Measurements from ENCODE around the gene GPT2. TPM values are rescaled to one million over a fixed set of nuclear protein-coding genes. Genes with fewer than 3 reads are reported as not detected.

Gene GPT2
- total RNA-seq, 1 donor from 2014 or later, result 7.3 TPM

DNA sequence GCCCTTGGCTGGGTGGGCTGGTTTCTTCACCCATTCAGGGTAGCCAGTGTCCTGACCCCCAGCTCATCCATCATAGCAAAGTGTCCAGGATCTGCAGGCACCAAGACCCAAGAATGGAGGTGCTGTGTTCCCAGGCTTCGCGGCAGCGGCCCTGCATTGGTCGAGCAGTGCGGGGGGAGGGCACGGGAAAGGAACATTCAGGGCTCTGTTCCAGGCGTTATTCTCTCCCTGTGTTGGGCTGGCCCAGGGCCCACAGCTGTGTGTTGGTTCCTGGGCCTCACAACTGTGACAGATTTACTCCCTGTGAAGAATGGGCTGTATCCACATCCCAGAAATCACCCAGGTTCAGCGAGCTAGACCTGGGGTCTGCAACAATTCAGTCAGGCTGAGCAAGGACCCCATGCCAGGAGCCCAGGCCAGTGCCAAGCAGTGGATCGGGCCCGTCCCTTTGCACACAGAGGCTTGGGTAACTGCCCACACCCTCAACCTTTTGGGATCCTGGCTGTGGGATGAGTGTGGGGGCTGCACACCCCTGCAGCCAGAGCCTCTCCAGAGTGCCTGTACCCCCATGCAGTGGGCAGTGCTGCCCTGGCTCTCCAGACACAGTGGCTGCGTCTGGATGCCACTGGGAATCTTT is 10.0 kb downstream of the GPT2 start:
- intact Hi-C loops (cut with DNase I), result no loop called here
- DNase-seq (ENCODE audit: low spot score), result no peak

DNA sequence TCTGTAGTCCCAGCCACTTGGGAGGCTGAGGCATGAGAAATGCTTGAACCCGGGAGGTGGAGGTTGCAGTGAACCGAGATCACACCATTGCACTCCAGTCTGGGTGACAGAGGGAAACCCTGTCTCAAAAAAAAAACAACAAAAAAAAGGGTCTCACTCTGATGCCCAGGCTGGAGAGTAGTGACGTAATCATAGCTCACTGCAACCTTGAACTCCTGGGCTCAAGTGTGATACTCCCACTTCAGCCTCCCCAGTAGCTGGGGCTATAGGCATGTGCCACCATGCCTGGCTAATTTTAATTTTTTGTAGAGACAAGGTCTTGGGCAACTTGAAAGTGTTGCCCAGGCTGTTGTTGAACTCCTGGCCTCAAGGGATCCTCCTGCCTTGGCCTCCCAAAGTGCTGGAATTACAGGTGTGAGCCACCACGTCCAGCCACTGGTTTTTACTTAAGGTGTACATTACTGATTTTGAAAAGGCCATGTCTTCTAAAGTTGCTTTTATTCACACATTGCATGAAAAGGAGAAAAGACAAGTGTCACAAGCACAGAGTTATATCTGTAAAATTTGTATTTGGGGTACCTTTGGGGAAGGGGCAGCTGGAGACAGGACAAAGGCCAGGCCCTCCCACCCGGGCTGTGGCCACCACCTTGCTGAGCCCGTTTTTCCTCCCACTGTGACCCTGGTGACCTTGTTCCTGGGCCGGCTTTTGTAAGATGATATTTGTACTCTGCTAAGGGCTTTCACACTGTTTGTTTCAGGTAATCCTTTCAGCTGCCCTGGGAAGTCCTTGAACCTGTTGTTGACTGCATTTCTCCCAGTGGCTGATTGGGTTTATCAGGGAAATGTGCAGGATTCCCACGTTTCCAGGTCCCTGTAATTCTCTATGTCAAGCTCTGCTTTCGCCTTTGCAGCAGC is 11.5 kb downstream of the GPT2 start:
- intact Hi-C loops (cut with DNase I), result no loop called here
- no peak for DNase-seq (ENCODE audit: low spot score)

GRCh38 chr16:46896314-46896968 is 12.3 kb downstream of the GPT2 start:
- intact Hi-C loops (cut with DNase I), result no loop called here
- DNase-seq (ENCODE audit: low spot score), result no peak

DNA sequence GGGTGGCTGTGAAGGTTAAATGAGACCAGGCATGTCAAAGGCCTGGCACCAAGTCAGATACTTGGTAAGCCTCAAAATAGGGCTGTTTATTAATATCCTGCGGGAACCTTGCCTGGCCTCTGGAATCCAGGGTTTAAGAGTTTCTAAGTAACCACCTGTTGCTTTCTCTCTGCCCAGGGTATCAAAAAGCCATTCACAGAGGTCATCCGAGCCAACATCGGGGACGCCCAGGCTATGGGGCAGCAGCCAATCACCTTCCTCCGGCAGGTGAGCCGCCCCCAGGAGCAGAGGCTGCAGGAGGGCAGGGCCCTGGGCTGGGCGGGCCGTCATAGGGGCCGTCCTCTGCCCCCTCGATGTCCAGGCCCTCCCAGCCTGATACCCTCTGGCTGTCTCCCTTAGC is 13.3 kb downstream of the GPT2 start:
- intact Hi-C loops (cut with DNase I), result no loop called here
- DNase-seq (ENCODE audit: low spot score), result no peak

GRCh38 chr16:46898006-46898405 is 13.8 kb downstream of the GPT2 start:
- intact Hi-C loops (cut with DNase I), result no loop called here
- DNase-seq (ENCODE audit: low spot score), result no peak

DNA sequence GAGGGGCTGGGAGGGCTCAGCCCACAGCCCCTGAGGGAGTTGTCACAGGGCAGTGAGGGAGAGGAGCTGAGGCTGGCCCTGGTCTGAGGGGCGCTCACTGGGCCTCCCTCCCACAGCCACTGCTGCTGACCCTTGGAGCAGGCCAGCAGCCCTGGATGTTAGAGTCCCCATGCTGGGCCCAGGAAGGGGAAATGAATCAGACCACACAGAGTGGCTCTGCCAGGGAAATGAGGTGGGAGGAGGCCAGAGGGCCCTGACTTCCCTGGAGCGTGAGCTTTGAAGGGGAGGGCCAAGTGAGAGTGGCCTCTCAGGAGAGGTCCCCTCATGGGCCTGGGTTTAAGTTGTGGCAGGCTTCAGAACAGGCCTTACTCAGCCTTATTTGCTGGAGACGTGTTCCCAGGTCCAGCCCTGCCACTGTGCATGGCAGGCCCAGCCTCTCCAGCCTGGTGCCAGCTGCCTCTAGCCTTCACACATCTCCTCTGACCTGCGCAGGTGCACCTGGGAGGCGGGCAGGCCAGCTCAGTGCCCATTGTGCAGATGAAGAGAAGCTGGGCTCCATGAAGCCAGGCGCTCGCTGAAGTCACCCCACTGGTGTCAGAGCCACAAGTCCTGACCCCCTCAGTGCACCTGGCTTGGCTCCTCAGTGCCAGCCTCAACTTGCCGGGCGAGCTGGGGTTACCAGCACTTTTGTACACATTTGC is 15.4 kb downstream of the GPT2 start:
- no peak for DNase-seq (ENCODE audit: low spot score)
- intact Hi-C loops (cut with DNase I), result no loop called here

DNA sequence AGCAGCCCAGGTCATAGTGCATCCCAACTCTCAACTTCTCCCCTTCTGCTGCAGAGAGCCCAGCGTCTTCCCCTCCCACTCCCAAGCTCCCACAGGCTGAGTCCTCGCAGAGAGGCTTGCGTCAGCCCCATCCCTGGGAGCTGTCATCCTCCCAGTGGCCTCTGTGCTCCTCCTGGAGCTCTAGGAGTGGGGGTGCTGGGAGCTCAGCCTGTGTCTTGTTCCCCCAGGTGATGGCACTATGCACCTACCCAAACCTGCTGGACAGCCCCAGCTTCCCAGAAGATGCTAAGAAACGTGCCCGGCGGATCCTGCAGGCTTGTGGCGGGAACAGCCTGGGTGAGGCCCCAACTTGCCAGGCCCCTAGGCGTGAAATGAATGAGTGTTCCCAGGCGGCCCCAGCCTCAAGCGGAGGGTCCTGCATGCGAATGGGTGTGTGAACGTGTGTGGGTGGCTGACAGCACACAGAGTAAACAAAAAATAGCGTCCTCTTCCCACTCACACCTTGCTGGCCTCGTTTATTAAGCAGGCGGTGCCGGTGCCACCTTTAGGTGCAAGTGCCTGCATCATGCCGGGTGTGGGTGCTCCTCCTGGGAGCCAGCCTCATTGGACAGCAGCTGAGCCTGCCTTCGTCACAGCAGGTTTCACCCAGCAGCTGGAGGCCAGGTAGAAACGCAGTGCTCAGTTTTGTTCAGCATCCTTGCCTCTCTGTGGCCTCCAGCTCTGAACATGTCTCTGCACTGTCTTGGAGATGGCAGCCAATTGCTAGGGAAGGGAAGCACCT is 16.5 kb downstream of the GPT2 start:
- intact Hi-C loops (cut with DNase I), result no loop called here
- no peak for DNase-seq (ENCODE audit: low spot score)

- intact Hi-C loops (cut with DNase I), result no loop called here
- DNase-seq (ENCODE audit: low spot score), result no peak
These were observed 17.5 kb downstream of the GPT2 start for GRCh38 chr16:46901709-46902108.

DNA sequence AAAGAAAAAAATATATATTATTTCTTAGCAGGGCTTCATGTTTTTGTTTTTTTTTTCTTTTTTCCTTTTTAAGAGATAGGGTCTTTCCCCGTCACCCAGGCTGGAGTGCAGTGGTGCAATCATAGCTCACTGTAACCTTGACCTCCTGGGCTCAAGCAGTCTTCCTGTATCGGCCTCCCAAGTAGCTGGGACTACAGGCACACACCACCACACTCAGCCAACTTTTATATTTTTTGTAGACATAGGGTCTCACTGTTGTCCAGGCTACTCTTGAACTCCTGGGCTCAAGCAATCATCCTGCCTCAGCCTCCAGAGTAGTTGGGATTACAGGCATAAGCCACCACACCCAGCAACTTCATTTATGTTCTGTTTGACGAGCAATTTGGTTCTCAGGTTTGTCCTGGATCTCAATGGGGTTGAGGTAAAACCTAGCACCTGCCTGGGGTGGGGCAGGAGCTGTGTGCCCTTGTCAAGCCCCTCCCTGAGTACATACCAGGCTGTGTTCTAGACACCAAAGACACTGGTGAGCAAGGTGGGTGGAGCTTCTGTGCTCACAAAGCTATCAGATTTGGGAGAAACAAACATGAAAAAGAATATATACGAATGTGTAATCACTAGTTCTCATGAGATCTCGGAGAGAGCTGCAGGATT is 19.2 kb downstream of the GPT2 start:
- intact Hi-C loops (cut with DNase I), result no loop called here
- DNase-seq (ENCODE audit: low spot score), result no peak

GRCh38 chr16:46904471-46904870 is 20.3 kb downstream of the GPT2 start:
- no peak for DNase-seq (ENCODE audit: low spot score)
- intact Hi-C loops (cut with DNase I), result no loop called here

DNA sequence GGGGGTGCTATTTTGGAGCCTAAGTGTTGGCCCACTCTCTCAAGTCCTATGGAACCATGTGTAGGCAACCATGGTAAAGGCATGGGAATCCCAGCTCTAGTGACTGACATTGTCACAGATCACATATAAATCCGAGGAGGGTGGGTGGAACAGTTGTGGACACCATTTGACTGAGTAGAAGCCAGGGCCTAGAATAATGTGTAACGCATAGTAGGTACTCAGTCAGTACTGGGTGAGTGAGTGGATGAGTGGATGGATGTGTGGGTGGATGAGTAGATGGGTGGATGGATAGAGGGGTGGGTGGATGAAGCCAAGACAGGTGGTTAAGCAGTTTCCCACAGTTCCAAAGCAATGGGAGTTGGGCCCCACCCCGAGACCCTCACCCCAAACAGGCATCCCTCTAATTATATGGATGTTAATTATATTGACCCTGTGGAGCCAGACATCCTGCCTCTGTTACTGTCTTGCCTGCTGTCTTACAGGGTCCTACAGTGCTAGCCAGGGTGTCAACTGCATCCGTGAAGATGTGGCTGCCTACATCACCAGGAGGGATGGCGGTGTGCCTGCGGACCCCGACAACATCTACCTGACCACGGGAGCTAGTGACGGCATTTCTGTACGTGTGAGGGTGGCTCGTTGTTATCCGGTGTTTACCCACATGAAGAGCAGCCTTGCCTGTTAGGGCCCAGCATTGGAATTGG is 22.3 kb downstream of the GPT2 start:
- DNase-seq (ENCODE audit: low spot score), result no peak
- intact Hi-C loops (cut with DNase I), result loop anchor here (5.0 kb wide), 1 partner anchor 229 kb away; no protein-coding TSS in a partner anchor

DNA sequence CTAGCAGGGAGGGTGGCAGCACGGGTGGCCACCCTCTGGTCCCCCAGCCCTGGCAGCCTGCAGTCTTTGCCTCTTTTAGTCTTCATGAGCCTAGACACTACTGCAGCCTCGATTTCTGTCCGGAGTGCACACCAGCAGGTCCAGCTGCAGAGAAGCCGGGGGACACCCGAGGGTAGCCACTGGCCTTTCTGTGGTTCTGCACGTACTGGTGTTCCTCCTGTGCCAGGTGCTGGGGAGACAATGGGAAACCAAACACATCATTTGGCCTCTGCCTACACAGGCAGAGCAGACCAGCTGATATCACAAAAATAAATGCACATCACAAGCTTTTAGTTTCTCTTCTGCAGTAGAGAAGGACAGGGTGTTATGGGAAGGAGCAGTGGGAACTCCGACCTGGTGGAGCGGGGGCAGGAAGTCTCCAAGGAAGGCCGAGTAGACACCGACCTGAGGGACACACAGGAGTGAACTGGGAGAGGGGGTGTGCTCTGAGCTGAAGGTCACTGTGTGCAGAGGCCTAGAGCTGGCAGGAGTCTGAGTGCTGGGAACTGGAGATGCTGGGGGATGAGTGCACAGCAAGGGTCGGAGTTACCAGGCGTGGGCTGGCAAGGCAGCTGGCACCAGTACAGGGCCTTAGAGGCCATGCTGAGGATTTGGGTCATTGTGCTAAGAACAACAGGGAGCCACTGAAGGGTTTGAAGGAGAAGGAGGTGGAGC is 23.1 kb downstream of the GPT2 start:
- intact Hi-C loops (cut with DNase I), result loop anchor here (5.0 kb wide), 1 partner anchor 230 kb away; no protein-coding TSS in a partner anchor
- DNase-seq (ENCODE audit: low spot score), result no peak

- intact Hi-C loops (cut with DNase I), result loop anchor here (1.0 to 5.0 kb wide), 2 partner anchors 54 to 231 kb away; no protein-coding TSS in a partner anchor
- no peak for DNase-seq (ENCODE audit: low spot score)
These were observed 24.6 kb downstream of the GPT2 start for GRCh38 chr16:46908540-46909372.

DNA sequence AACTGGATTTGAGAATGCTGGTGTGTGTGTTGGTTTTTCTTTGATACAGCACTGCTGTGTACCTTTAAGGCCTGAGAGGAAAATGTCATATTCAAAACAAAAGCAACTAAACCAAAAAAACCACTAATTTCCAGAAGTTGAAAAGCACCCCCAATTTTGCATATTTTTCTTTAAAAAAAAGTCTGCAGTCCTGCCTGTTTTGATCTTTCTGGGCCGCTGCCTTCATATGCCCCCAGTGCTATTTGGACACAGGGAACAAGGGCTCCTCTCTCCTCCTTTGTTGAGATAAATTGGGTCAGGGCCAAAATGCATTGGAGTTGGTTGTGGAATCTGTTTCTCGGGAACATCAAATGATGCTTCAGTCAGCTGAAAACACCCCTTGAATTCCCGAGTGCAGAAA is 26.9 kb downstream of the GPT2 start:
- intact Hi-C loops (cut with DNase I), result no loop called here
- DNase-seq (ENCODE audit: low spot score), result no peak

DNA sequence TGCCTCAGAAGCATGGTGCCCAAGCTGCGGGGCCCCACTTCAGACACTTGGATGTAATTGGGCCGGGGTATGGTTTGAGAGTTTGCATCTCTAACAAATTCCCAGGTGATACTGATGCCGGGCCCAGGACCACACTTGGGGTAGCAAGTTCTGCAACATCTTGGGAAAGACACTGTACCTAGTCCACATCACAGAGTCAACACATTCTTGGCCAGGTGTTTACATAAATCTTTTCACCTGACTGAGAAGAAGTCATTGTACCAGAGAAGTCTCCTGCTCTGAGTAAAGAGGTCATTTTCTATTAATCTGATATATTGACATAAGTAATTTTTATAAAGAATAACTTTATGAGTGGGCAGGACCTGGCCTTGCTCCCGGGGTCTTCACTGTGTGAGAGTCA is 27.5 kb downstream of the GPT2 start:
- no peak for DNase-seq (ENCODE audit: low spot score)
- intact Hi-C loops (cut with DNase I), result no loop called here

- DNase-seq (ENCODE audit: low spot score), result no peak
These were observed 30.5 kb downstream of the GPT2 start for GRCh38 chr16:46914556-46915201.

More at GRCh38 chr16:46914556-46915201, 30.5 kb downstream of the GPT2 start:
- intact Hi-C loops (cut with DNase I), result no loop called here
